ENCODE data around the gene PKN1.
"Not testable (repeated sequence)": the region's sequence is repeated elsewhere in the genome, so short reads cannot be mapped to it uniquely, and the experiment has no call there.

PKN1 gene

DNA sequence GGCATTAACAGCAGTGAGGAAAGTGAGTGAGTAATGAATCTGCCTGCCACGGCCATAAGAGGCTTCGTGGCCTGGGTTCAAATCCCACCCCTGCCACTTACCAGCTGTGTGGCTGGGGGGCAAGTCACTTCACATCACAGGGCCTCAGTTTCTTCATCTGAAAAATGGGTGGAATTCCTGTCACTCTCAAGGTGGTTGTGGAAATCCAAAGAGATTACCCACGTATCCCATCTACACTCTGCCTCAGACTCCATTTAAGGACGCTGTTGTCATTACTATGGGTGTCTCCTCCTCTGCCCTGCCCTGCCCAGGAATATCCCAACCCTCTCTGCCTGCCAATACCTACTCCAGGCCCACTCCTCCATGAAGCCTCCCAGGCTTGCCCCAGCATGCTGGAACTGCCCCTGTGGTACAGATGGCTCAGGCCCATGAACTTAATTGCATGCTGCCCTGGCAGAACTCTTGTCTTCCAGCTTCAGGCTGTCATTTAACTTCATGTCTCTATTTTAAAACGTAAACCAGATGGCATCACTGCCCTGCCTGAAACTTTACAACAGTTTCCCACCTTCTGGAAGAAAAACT, 59.7 kb downstream of the PKN1 start:
- no peak for DNase-seq

- DNase-seq = no peak
These were observed 61.3 kb downstream of the PKN1 start for GRCh38 chr19:14494411-14494810.

DNA sequence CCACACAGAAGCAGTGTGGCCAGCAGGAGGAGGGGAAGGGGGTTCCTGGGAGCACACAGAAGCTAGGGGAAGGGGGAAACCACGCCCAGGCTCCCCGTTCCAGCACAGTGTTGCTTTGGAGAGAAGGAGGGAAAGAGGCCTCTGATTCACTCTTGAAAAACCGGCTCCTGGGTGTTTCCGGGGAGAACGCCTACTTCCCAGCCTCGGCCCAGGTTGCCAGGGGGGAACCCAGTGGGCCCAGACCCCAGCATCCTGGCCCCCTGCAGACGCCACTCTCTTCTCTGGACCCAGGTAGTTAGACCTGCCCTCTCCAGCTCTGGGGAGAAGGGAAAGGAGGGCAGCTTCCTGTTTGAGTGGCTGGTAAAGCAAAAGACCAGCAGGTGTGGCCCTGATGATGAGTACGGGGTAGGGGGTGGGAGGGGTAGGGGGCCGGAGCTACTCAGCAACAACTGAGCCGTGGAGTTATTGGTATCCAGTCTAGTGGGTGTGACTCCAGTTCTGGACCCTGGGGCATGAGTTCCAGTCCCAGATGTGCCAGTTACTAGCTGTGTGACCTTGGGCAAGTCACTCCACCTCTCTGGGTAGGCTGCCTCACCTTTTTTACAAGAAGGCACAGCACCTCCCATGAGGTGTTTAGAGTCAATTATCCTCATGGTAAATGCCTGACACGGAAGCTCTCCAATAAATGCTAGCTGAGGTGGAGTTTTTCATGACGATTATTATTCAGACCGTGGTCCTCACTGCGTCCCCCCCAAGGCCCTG, 62.0 kb downstream of the PKN1 start:
- DNase-seq = no peak

- no peak for DNase-seq
These were observed 62.5 kb downstream of the PKN1 start for GRCh38 chr19:14495672-14496028.

DNA sequence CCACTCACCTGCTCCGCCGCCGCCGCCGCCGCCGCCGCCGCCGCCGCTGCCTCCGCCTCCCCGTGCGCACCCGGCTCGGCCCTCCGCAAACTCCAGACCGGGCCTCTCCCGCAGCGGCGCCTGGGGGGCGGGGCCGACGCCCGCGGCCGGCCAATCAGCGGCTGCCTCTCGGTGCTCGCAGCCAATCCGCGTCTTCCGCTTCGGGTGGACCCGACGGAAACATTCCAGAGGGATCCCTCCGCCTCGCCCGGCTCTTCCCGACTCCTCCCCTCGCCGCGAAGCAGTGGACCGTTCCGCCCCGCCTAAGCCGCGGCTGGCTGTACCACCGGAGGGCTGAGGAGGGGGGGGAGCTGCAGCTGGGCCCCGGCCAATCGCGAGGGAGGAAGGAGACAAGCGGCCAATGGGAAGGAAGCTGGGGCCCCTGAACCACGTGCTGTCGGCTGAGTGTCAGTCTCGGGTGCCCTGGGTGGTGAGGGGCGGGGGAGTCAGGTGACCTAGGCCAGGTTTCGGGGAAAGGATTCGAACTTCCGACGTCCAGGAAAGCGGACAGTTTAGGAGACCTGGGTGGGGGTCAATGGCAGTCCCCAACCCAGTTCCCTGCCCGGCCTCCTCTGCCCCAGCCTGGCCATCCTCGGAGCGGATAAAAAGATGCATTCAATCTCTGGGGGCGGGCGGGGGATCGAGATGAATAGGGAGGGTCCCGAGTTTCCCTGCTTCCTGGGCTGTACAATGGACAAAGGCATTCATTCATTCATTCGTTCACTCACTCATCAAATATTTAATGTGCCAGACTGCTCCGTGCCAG, 63.1 kb downstream of the PKN1 start, which contains the start of gene GIPC1:
Gene GIPC1 (minus strand): TSS at position 99 of the 805 bp plus-strand sequence. CDS start 13,151 bp downstream, outside the sequence.
- peak; percentile 99 for DNase-seq

DNA sequence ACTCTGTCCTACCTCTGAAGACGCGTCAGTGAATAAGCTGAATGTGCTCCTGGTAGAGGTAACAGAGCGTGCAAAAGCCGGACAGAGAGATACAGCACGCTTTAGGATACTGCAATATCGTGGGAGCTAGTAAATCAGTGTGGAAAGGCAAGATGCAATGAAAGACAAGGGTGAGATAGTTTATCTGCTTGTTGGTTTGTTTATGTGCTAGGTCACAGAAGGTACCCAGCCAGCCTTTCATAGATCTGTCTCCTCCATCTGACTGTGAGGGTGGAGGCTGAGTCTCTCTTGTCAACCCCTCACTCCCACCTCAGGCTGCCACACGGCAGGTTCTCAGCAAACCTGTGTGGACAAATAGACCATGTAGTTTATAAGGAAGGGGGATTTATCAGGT, 63.7 kb downstream of the PKN1 start:
- DNase-seq = no peak

DNA sequence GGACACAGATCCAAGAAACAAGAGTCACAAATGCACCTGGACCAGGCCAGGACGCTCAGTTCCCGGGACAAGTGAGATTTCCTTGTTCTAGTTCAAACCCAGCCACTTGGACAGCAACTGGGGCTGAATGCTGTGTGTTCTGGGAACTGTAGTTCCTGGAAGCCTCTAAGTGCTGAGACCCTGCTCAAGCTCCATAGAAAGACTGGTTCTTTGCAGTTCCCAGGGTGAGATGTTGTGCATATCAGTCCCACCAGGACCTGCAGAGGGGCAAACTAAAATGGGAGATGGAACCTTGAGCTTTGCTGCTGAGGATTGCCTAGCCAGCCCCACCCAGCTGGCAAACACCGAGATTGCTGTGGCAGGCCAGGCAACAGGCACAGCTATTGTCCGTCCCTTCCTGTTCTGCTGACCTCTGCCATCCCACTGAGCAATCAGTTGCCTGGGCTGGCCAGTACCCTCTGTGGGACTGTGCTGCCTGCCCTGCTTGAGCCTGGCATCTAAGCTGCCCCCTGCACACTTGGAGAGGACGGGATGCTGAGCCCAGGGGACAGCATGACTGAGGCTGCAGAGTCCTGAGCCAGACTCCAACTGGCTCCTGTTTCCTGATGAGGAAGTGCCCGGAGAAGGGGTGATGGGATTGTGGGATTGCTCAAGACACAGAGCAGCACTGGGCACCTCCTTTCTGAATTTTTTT, 64.3 kb downstream of the PKN1 start:
- DNase-seq = no peak

DNA sequence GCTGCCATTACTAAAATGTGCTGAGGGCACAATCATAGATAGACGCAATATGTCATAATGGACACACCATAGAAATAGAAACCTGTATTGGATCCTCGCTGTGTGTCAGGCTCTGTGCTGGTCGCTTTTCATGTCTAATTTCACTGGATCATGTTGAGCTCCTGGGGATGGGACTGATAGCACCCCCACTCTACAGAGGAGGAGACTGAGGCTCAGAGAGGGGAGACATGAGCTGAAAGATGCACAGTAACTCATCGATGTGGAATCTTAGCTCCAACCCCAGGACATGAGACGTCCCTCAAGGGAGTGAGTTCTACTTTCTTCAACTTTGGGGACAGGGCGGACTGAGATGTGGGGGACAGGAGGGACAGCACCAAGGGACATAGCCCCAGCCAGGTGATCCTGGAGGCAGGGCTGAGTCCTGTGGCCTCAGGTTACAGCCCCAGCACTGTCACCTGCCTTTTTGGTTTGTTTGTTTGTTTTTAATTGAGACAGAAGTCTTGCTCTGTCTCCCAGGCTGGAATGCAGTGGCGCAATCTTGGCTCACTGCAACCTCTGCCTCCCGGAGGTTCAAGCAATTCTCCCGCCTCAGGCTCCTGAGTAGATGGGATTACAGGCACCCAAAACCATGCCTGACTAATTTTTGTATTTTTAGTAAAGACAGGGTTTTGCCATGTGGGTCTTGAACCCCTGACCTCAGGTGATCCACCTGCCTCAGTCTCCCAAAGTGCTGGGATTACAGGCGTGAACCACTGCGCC, 69.4 kb downstream of the PKN1 start:
- peak; percentile 39 for DNase-seq

DNA sequence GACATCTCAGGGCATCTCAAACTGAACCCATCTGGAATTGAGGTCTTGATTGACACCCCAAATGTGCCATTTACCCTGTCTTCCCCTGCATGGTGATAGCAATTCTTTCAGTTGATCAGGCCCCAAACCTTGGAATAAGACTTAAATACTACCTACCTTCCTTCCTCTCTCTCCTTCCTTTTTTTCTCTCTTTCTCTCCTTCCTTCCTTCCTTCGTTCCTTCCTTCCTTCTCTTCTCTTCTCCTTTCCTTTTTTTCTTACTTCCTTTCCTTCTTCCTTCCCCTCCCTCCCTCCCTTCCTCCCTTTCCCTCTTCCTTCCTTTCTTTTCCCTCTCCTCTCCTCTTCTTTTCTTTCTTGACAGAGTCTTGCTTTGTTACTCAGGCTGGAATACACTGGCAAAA, 70.2 kb downstream of the PKN1 start:
- DNase-seq = no peak

DNA sequence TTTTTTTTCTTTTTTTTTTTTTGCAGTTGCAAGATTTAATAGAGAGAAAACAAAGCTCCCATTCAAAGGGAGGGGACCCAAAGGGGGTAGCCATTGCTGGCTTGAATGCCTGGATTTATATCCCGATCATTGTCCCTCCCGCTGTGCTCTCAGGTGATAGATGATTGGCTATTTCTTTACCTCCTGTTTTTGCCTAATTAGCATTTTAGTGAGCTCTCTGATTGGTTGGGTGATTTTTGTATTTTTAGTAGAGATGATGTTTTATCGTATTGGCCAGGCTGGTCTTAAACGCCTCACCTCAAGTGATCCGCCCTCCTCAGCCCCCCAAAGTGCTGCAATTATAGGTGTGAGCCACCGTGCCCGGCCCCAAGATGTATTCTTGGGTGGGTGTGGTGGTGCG, 71.5 kb downstream of the PKN1 start:
- DNase-seq = not testable (repeated sequence)

DNA sequence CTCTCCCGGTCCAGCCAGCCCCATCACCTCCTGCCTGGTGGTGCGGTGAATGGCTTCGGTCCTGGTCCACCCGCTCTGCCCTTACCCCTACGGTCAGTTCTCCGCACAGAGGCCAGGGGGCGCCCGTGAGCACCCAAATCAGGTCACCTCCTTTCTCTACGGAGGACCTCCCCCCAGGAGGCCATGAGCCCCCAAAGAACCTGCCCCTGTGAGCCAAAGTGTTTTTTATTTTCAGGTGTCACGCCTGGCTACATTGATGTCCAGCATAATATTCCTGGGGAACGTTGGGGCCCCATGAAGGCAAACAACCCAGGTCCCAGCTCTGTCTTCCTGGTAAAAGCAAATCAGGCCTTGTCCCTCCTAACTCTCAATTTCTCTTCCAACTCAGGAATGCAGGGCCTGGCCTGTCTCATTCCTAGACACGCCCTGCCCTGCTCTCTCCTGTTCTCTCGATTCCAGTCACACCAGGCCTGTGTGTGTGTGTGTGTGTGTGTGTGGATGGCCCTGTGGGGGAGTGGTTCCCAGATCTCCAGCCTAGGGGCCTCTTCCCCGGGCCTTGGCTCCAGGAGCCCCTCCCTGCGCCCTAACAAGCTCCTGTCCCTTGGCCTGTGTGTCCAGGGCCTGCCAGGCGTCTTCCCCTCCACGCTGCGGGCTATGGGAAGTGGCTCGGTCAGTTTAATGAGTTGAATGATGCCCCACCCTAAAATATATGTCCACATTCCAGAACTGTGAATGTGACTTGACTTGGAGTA, 72.6 kb downstream of the PKN1 start:
- peak; percentile 94 for DNase-seq

DNA sequence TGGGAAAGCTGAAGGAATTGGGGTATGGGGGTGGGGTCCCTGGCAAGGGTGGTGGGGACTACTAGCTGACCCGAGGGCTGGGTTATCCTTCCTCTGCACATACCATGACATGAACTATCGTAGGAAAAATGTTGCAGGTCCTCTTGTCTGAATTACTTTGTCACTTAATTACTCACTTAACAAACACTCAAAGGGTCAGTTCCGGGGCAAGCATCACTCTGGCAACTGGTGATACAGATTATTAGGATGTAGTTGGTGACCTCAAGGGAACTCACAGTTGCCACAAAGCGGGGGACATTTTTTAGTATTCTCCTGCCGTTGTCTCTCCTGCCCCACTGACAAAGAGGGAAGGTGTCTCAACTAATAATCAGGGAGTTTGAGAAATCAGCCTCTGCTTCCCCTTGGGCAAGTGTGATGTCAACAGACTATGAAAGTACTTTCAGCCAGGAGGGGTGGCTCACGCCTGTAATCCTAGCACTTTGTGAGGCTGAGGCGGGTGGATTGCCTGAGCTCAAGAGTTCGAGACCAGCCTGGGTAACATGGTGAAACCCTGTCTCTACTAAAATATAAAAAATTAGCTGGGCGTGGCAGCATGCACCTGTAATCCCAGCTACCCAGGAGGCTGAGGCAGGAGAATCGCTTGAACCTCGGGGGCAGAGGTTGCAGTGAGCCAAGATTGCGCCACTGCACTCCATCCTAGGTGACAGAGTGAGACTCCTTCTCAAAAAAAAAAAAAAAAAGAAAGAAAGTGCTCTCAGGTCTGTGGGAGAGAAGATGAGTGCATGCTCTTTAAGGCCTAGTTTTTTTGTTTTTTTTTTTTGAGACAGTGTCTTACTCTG, 74.8 kb downstream of the PKN1 start:
- peak; percentile 76 for DNase-seq

DNA sequence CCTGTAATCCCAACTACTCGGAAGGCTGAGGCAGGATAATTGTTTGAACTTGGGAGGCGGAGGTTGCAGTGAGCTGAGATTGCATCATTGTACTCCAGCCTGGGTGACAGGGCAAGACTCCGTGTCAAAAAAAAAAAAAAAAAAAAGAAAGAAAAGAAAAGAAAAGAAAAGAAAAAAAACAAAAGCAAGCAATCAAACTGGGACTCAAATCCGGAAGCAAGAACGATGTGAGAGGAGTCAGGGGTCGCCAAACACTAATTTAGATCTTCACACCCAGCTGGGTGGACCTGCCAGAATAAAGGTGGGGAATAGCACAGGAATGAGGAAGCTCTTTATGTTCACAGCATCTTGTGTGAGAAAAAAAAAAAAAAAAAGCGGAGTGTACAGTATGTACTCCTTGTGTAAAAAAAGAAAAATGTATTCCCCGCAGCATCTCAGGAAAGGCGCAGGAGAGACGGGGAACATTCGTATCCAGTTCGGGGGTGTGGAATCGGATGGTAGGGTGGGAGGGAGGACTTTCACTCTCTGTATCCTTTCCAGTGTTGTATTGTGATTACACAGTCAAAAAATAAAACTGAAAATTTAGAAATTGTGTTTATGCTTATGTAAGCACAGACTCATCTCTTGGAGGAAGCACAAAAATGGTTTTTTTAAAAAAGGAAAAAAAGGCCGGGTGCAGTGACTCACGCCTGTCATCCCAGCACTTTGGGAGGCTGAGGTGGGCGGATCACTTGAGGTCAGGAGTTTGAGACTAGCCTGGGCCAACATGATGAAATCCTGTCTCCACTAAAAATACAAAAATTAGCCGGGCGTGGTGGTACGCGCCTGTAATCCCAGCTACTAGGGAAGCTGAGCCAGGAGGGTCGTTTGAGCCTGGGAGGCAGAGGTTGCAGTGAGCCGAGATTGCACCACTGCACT, 77.5 kb downstream of the PKN1 start:
- peak; percentile 78 for DNase-seq

DNA sequence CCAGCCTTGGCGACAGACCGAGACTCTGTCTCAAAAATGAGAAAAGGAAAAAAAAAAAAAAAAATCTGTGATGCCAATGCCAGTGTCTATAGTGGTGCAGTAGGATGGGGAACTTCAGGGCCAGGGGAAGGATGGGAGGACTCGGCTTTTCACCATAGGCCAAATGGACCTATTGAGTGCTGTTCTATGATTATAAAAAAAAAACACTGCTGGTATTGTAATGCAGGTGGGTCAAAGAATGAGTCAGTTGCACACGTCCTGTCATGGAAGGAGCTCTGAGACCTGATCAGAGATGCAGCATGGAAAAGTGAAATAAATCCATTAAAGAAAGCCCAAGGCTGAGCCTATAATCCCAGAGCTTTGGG, 78.1 kb downstream of the PKN1 start:
- no peak for DNase-seq

GRCh38 chr19:14512406-14512961, 79.4 kb downstream of the PKN1 start:
- no peak for DNase-seq

DNA sequence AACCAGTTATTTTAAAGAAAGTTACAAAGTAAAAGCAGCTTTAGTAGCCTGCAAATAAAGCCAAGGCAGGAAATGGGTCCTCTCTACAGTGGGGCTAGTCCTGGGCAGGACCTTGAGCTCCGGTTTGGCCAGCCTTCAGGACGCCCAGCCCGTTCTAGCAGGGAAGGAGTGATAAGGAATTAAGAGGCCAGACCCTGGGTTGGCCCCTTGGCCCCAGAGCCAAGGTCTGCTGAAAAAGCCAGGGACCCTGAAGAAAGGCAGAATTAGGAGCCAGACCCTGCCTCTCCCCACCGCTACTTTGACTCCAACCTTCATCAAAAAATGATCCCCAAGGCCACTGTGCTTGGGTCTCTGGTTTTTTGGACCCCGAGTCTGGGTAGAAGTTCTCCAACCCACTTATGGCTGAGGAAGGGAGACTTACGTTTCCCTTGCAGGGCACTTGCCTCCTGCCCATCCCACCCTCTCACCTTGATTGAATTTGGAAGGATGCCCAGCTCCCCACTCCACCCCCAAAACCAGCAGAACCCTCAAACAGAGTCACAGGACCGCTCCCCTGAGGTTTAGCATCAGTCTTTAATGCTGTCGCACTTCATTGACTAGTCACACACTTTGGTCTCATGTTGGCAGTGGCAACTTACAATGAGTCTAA, 81.2 kb downstream of the PKN1 start:
- DNase-seq = no peak

- DNase-seq = no peak
These were observed 82.5 kb downstream of the PKN1 start for GRCh38 chr19:14515501-14516047.

DNA sequence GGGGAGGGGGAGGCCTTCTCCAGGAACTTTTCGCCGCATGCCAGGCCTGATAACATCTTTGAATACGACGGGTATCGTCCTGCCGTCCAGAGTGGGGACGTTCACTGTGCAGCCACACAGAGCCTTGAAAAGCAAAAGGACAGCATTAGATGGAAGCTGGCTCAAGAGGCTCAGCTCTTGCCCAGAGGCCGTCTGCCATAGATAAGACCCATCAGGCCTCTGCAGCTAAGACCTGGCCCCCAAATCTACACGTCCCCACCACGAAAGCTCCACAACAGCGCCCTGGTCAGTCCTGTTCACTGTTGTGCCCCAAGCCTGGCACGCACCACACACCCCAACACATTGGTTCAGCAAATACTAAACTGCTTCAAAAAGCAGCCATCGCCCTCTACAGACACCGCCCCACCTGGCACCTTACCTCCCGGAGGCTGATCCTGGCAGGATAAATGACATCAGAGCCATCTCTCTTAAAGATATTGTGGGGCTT, 83.0 kb downstream of the PKN1 start:
- DNase-seq = no peak
